ENCODE results near the gene CNN3.

The CNN3 gene

GRCh38 chr1:94921977-94922376, 4.9 kb downstream of the CNN3 start:
- DNase-seq = no peak

GRCh38 chr1:94920061-94920460, 6.8 kb downstream of the CNN3 start:
- no peak for DNase-seq

- no peak for DNase-seq
These were observed 7.5 kb downstream of the CNN3 start for GRCh38 chr1:94919241-94920030.

GRCh38 chr1:94917251-94917650, 9.7 kb downstream of the CNN3 start:
- no peak for DNase-seq

- no peak for DNase-seq
These were observed 14.4 kb downstream of the CNN3 start for GRCh38 chr1:94912263-94913184.

- no peak for DNase-seq
These were observed 17.4 kb downstream of the CNN3 start for GRCh38 chr1:94909486-94909885.

GRCh38 chr1:94908965-94909364, 17.9 kb downstream of the CNN3 start:
- DNase-seq = no peak

GRCh38 chr1:94908190-94908589, 18.7 kb downstream of the CNN3 start:
- no peak for DNase-seq

GRCh38 chr1:94907136-94907535, 19.8 kb downstream of the CNN3 start:
- no peak for DNase-seq

GRCh38 chr1:94906382-94906781, 20.5 kb downstream of the CNN3 start:
- no peak for DNase-seq

GRCh38 chr1:94905207-94905606, 21.7 kb downstream of the CNN3 start:
- DNase-seq = no peak

GRCh38 chr1:94903280-94904009, 23.5 kb downstream of the CNN3 start:
- no peak for DNase-seq

- DNase-seq = no peak
These were observed 25.1 kb downstream of the CNN3 start for GRCh38 chr1:94901841-94902240.

- DNase-seq = no peak
These were observed 27.2 kb downstream of the CNN3 start for GRCh38 chr1:94899756-94900155.

GRCh38 chr1:94898491-94899385, 28.2 kb downstream of the CNN3 start:
- no peak for DNase-seq

- DNase-seq = no peak
These were observed 31.4 kb downstream of the CNN3 start for GRCh38 chr1:94895518-94895917.

- DNase-seq = no peak
These were observed 32.3 kb downstream of the CNN3 start for GRCh38 chr1:94894630-94895029.

- no peak for DNase-seq
These were observed 34.2 kb downstream of the CNN3 start for GRCh38 chr1:94892604-94893254.

- DNase-seq = no peak
These were observed 38.7 kb downstream of the CNN3 start for GRCh38 chr1:94888201-94888600.

GRCh38 chr1:94887603-94888171, 39.2 kb downstream of the CNN3 start:
- no peak for DNase-seq

- no peak for DNase-seq
These were observed 39.8 kb downstream of the CNN3 start for GRCh38 chr1:94887106-94887505.
